Activated CD4-positive, CD25-positive, alpha-beta regulatory T cell treated with anti-CD3 and anti-CD28 coated beads, Interleukin-2, amount 50 U/mL, for 72 hours (primary cell): ENCODE results near the gene NTMT2.

Experiments
- DNase-seq: peaks from one replicate; pipeline ENCODE4 v3.0.0; 2021

NTMT2 gene

GRCh38 chr1:170213596-170213995 is 67.8 kb downstream of the NTMT2 start:
- no peak for DNase-seq

- DNase-seq: no peak
Observed at GRCh38 chr1:170214117-170215032, 68.6 kb downstream of the NTMT2 start.

- no peak for DNase-seq
Observed at GRCh38 chr1:170215072-170215885, 69.5 kb downstream of the NTMT2 start.

- DNase-seq: no peak
Observed at GRCh38 chr1:170217517-170218256, 71.9 kb downstream of the NTMT2 start.

GRCh38 chr1:170218257-170218650 is 72.5 kb downstream of the NTMT2 start:
- no peak for DNase-seq
